Neural progenitor cell (in vitro differentiated cells): Measurements from ENCODE around the gene DIDO1.

Experiments used
- CTCF ChIP-seq: fragments of 200-600 bp; sonication (generic); IDR thresholded peaks from 2 replicates; pipeline ENCODE4 v1.5.1; 2017; ENCODE audit warnings: antibody characterized with exemption, mild to moderate bottlenecking
- EZH2 ChIP-seq: fragments of 200-600 bp; sonication (generic); IDR thresholded peaks from 2 replicates; pipeline ENCODE4 v1.6.1; 2017; ENCODE audit warnings: antibody characterized with exemption, mild to moderate bottlenecking, moderate library complexity
- EZH2phosphoT487 ChIP-seq: fragments of 200-600 bp; sonication (generic); IDR thresholded peaks from 2 replicates; pipeline ENCODE4 v1.6.1; 2017; ENCODE audit warnings: antibody characterized with exemption

- TF ChIP-seq EZH2: no peak
- TF ChIP-seq CTCF: no peak
- TF ChIP-seq EZH2phosphoT487: no peak
Observed at GRCh38 chr20:62876902-62877816, 49.1 kb downstream of the DIDO1 start.
